Epithelial cell of esophagus (primary cell): Measurements from ENCODE around the gene DCLK1.

Experiments
- DNase-seq: peaks from one replicate; pipeline ENCODE4 v3.0.0; 2010; ENCODE audit warnings: low read depth
- H3K4me3 ChIP-seq: 2 replicates; pipeline ENCODE4 v1.5.1; 2011; ENCODE audit warnings: mild to moderate bottlenecking, low read length, control low read depth
- TF ChIP-seq, protein P1 (sequence below): IDR thresholded peaks from 2 replicates; pipeline ENCODE4 v1.5.1; 2011; ENCODE audit warnings: low read depth, mild to moderate bottlenecking, low read length, control low read depth, inconsistent platforms; ENCODE audit not compliant: insufficient read depth; ENCODE audit errors: missing control alignments

The DCLK1 gene

GRCh38 chr13:35781036-35782000 is 349.9 kb downstream of the DCLK1 start:
- H3K4me3 ChIP-seq, result no peak overlapping the region
- DNase-seq, result peak; percentile 9
- TF ChIP-seq, protein P1, sequence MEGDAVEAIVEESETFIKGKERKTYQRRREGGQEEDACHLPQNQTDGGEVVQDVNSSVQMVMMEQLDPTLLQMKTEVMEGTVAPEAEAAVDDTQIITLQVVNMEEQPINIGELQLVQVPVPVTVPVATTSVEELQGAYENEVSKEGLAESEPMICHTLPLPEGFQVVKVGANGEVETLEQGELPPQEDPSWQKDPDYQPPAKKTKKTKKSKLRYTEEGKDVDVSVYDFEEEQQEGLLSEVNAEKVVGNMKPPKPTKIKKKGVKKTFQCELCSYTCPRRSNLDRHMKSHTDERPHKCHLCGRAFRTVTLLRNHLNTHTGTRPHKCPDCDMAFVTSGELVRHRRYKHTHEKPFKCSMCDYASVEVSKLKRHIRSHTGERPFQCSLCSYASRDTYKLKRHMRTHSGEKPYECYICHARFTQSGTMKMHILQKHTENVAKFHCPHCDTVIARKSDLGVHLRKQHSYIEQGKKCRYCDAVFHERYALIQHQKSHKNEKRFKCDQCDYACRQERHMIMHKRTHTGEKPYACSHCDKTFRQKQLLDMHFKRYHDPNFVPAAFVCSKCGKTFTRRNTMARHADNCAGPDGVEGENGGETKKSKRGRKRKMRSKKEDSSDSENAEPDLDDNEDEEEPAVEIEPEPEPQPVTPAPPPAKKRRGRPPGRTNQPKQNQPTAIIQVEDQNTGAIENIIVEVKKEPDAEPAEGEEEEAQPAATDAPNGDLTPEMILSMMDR, result no peak

DNA sequence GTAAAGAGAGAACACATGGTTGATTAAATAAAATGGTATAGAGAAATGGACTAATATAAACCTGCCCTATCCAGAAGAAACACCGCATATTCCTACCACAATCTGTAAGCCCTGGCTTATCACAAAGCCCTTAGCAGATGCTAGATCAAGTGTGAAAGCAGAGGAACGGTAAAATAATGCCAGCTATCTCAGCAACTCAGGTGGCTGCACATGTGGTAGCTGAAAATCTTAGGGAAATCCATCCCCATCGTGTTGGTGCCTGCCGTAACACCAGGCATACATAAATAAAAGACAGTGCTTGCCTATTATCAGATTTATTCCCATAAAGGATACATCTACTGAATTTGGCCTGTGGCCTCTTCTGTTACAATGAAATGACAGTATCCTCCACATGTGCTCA is 350.6 kb downstream of the DCLK1 start:
- H3K4me3 ChIP-seq, result no peak overlapping the region
- TF ChIP-seq, protein P1, result no peak
- no peak for DNase-seq

DNA sequence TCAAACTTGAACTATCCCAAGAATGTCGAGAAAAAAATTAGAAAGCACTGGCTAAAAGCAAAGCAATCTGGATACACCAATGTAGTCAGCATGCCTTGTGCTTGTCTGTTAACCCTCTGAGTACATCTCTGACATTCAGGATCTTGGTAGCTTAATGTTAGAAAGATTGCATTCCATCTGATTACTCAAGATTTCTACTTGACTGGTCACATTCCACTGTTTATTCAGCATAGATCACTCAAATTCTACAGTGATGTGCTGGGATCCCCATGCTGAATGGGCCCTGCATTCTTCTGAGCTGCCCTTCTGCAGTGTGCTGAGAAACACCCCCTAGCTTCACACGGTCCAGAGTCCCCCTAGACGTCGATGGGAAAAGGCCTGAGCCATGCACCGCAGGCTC is 359.3 kb downstream of the DCLK1 start:
- H3K4me3 ChIP-seq, result no peak overlapping the region
- peak; percentile 84 for DNase-seq
- TF ChIP-seq, protein P1, result no peak

DNA sequence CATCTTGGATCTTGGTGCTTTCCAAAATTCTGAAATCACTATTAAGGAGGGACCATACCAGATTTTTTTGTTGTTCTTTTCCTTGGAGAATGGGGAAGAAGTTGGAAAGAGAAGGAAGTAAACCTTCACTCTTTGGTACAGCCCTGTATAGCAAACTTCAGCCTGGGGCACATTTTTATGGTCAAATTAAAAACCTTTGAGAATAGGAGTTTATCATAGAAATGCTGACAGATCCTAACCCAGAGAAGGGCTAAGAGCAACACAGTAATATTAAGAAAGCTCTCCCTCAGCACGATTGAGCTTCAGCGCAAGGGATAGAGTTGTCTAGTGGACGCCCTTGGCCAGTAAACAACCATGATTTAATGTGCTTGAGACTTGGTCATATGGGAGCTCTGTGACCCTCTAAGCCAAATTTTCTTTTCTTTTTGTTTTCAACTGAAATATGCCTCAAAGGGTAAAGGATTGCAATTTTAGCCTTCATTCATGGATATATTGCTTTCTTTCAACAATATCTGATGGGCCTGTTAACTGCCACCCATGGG is 360.4 kb downstream of the DCLK1 start:
- H3K4me3 ChIP-seq, result no peak overlapping the region
- DNase-seq, result no peak
- TF ChIP-seq, protein P1, result no peak

- TF ChIP-seq, protein P1, result no peak
- no peak overlapping the region for H3K4me3 ChIP-seq
- no peak for DNase-seq
Observed at GRCh38 chr13:35769812-35770211, 361.4 kb downstream of the DCLK1 start.

GRCh38 chr13:35768551-35768950 is 362.6 kb downstream of the DCLK1 start:
- no peak overlapping the region for H3K4me3 ChIP-seq
- TF ChIP-seq, protein P1, result no peak
- no peak for DNase-seq
